ENCODE data around the gene SLCO2A1. TPM values are rescaled to one million over a fixed set of nuclear protein-coding genes. Genes with fewer than 3 reads are reported as not detected.

Gene SLCO2A1
- total RNA-seq, 1 donor from 2014 or later, result 40.1 TPM

DNA sequence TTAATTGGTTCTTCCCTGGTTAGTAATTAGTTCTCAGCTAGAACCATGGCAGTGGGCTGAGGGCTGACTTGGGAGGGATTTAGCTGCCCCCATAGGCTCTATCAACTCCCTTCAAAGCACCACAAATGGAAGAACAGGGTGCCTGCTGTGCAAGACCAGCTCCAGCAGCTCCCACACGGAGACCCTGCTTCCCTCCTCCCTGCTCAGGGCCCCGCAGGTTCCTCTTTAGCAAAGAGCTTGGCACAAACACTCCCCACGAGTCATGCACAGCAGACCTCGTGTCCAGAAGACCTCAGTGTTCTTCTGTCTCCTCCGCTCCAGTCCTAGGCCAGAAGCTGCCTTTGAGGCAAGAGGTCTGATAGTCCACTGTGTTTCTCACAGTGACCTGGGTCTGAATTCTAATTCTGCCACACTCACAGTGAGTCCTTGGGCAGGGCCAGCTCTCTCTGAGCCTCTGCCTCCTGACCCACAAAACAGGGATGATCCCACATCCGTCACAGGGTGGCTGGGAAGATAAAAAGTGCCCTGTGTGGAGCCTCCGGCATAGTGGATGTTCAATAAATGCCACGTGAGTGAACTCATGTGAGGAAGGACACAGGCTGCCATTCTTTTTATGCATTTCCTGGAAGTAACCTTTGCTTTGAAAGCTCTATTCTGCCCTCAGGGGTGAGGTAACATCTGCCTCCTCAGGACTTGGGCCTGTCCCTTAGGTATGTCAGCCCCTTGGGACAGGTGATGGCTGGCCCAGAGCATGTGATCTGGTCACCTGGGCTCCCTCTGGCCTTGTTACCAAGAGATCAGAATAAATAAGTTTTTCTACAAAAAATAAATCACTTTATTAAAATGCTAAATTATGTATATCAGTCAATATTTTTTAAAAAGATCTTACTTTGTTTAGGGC lies 141.7 kb downstream of the SLCO2A1 start:
- DNase-seq (ENCODE audit: low spot score), result no peak

DNA sequence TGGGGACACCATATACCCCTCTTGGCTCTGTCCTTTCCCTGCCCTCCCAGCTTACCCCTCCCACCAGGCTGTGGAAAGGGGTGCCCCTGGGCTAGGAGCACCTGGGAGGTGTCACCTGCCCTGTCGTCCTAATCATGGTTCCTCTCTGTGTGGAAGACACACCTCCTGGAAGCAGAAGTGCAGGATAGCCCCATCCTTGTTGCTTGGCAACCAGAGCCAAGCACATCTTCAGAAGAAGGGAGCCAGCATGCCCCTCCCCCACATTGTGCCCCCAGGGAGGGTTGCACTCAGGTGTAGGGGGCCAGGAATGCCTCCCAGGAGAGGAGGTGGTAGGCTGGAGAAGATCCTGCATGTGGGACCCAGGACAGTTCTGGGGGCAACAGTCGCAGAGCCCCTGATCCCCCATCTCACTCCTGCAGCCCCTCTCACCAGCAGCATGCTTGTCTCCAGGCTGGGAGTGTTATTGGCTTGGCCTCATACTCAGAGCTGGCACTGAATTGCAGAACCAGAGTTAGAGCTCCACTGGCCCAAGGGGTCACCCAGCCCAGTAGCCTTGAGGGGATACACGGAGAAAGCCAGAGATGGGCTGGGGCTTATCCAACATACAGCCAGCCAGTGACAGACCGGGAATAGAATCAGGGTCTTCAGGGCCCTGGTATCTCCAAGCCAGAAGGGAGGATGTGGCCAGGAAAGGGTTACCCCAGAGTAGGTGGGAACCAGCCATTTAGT lies 142.5 kb downstream of the SLCO2A1 start:
- DNase-seq (ENCODE audit: low spot score), result no peak

GRCh38 chr3:133886031-133886722 lies 143.5 kb downstream of the SLCO2A1 start:
- DNase-seq (ENCODE audit: low spot score), result no peak

DNA sequence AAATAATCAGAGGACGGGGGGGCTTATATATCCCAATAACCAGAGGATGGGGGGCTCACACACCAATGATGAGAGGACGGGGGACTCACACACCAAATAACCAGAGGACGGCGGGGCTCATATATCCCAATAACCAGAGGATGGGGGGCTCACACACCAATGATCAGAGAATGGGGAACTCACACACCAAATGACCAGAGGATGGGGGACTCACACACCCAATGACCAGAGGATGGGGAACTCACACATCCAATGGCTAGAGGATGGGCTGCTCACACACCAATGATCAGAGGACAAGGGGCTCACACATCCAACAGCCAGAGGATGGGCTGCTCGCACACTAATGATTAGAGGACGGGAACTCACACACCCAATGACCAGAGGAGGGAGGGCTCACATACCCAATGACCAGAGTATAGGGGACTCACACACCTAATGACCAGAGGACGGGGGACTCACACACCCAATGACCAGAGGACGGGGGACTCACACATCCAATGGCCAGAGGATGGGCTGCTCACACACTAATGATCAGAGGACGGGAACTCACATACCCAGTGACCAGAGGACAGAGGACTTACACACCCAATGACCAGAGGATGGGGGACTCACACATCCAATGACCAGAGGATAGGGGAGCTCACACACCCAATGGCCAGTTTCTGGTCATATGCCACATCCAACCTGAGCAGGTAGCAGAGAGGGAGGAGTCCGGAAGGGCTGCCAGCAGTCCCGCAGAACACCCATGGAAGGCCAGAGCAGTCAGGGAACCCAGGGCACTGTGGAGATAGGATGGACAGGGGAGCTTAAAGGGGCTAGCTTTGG lies 144.6 kb downstream of the SLCO2A1 start:
- peak; percentile 75 for DNase-seq (ENCODE audit: low spot score)

- DNase-seq (ENCODE audit: low spot score), result peak; percentile 37
Measured at GRCh38 chr3:133884054-133884886, 145.5 kb downstream of the SLCO2A1 start.

GRCh38 chr3:133883641-133884040 lies 146.1 kb downstream of the SLCO2A1 start:
- peak; percentile 64 for DNase-seq (ENCODE audit: low spot score)

- DNase-seq (ENCODE audit: low spot score), result peak; percentile 47
Measured at GRCh38 chr3:133882986-133883586, 146.6 kb downstream of the SLCO2A1 start.

- DNase-seq (ENCODE audit: low spot score), result peak; percentile 73
Measured at GRCh38 chr3:133881939-133882825, 147.5 kb downstream of the SLCO2A1 start.

- no peak for DNase-seq (ENCODE audit: low spot score)
Measured at GRCh38 chr3:133881492-133881891, 148.2 kb downstream of the SLCO2A1 start.

DNA sequence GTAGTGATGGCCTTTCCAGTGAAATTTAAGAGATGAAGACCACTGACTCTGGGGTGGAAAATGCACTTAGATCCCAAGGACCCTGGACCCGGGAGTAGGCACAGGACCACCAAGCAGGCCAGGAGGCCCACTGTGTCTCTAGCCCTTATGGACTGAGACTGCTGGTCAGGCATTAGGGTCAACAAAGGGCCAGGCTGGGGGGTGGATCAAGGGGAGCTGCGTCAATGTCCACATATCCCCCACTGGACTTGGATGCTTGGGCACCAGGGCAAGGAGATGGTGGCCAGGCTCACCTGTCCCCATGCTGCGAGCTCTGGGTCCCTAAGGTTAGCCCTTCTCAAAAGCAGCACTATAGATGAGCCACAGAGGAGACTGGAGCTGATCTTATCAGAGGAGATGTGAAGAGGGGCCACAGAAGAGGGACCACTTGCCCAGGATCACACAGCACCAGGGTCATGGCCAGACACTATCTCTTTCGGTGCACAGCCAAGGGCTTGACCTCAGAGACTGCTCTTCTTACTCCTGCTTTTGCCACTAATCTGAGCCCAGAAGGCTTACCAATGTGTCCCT lies 148.8 kb downstream of the SLCO2A1 start:
- DNase-seq (ENCODE audit: low spot score), result peak; percentile 67

- DNase-seq (ENCODE audit: low spot score), result peak; percentile 64
Measured at GRCh38 chr3:133880287-133880686, 149.4 kb downstream of the SLCO2A1 start.

DNA sequence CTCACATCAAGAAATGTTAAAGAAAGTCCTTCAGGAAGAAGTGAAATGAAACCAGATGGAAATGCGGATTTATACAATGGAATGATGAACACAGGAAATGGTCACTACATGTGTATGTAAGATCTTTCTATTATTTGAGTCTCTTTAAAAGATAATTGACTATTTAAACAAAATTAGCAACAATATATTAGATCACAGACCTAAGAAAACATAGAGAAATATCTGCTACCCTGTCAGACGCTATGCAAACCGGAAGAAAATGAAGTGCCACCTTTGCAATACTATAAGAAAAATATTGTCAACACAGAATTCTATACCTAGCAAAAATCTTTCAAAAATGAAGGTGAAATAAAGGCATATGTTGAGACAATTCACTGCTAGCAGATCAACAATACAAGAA lies 151.2 kb downstream of the SLCO2A1 start:
- DNase-seq (ENCODE audit: low spot score), result no peak

Other genes with a start within 250 kb of the SLCO2A1 start
- 58.9 TPM for gene SRPRB, start 224.1 kb downstream of the SLCO2A1 start, total RNA-seq
- gene RAB6B, start 134.0 kb downstream of the SLCO2A1 start, total RNA-seq, result 64.8 TPM
- gene RYK, start 220.9 kb upstream of the SLCO2A1 start, total RNA-seq, result 57.6 TPM